H1 (cell line): ENCODE results near the gene NKAIN1. TPM values are rescaled to one million over a fixed set of nuclear protein-coding genes. Genes with fewer than 3 reads are reported as not detected.

ENCODE experiments used
- GABPA ChIP-seq: IDR thresholded peaks from 2 replicates; pipeline ENCODE4 v1.6.1; 2011; ENCODE audit warnings: mild to moderate bottlenecking, low read length, moderate library complexity, borderline replicate concordance; ENCODE audit not compliant: insufficient read depth
- HDAC2 ChIP-seq, 2 experiments: fragments of 300-600 bp in 1 of 2; sonication (generic) in 1 of 2; IDR thresholded peaks; 2 replicates each; pipeline ENCODE4 v1.6.1; 2011 to 2012; ENCODE audit warnings: low read depth in 2 of 2, low read length in 2 of 2, mild to moderate bottlenecking in 2 of 2, moderate library complexity in 2 of 2, borderline replicate concordance in 1 of 2, inconsistent platforms in 1 of 2
- PHF8 ChIP-seq: fragments of 200-600 bp; sonication (generic); conservative IDR thresholded peaks from 2 replicates; pipeline ENCODE4 v1.7.1; 2012; ENCODE audit warnings: low read depth, mild to moderate bottlenecking, inconsistent platforms, low read length, moderate library complexity
- RBBP5 ChIP-seq: IDR thresholded peaks from 2 replicates; pipeline ENCODE4 v1.7.1; 2012; ENCODE audit warnings: low read depth, mild to moderate bottlenecking, inconsistent platforms, low read length, moderate library complexity, borderline replicate concordance
- SUZ12 ChIP-seq: fragments of 200-600 bp; sonication (generic); IDR thresholded peaks from 2 replicates; pipeline ENCODE4 v1.6.1; 2012; ENCODE audit warnings: mild to moderate bottlenecking, inconsistent platforms, low read length, moderate library complexity, mixed read lengths
- polyA plus RNA-seq, 7 experiments: library from polyadenylated mRNA; depleted of rRNA in 3 of 7; stranded (reverse) in 5 of 7; unstranded in 2 of 7; fragments of >200 nt in 5 of 7; fragments of 200-250 nt in 2 of 7; gene quantifications; 1 replicate in 5 of 7; 2 replicates in 1 of 7; 4 replicates in 1 of 7; pipeline versions ENCODE4 v1.2.1 to v1.2.3, GENCODE V29; 2011 to 2013; ENCODE audit warnings: missing spikeins in 2 of 7, mixed read lengths in 2 of 7
- total RNA-seq: library from RNA; stranded (reverse); fragmentation: NEBNext Ultra II Directional; extraction: Animal tissue kit (Norgen Biotek cat#: 25700); gene quantifications from 2 replicates; pipeline ENCODE4 v1.2.1, GENCODE V29; 2021

Gene NKAIN1
- total and polyA plus RNA-seq, 2 of the 8 experiments (the other 6 are each of a cell fraction or from before 2014, with no cell fraction given) = 59.3 to 66.9 TPM

DNA sequence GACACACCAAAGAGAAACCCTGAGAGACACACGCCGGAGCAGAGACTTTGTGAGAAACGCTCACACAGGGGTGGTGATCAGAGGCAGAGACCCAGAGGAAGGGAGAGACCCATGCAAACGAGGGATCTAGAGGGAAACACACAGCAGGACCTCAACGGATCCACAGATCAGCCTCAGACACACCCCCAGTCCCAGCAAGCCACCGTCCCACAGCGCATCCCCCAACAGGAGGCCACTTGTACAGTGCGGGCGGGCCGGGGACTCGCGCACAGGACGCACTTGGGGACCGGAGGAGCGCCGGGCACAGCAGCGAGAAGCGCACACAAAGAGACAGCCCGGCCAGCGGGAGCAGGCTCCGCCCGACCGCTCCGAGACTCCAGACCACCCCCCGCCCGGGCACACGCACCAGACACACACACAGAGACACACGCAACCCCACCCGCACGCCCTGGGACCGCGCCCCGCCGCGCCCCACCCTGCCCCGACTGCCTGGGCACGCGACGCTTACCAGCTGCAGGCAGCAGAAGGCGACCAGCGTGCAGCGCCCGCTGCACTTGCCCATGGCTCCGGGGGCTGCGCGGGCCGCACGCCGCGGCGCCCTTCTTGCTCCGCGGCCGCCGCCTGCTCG is 587 bp downstream of the NKAIN1 start (continued):
- TF ChIP-seq HDAC2 (IDR thresholded peaks at IDR 0.05; ENCODE audit: borderline replicate concordance in 1 of 2, low read depth in 2 of 2, low read length in 2 of 2) (no peak), SUZ12 (0 out of 2 replicates have a peak, but pooled peaks have one; percentile 38), RBBP5 (peak; percentile 50; the same call in 1 of the 2 replicates), GABPA (0 out of 2 replicates have a peak, but pooled peaks have one; percentile 9), PHF8 (0 out of 2 replicates have a peak, but pooled peaks have one; percentile 18)
